Measurements from ENCODE around the gene LZTS2.
"Not testable (repeated sequence)": the region's sequence is repeated elsewhere in the genome, so short reads cannot be mapped to it uniquely, and the experiment has no call there.

The LZTS2 gene, protein sequence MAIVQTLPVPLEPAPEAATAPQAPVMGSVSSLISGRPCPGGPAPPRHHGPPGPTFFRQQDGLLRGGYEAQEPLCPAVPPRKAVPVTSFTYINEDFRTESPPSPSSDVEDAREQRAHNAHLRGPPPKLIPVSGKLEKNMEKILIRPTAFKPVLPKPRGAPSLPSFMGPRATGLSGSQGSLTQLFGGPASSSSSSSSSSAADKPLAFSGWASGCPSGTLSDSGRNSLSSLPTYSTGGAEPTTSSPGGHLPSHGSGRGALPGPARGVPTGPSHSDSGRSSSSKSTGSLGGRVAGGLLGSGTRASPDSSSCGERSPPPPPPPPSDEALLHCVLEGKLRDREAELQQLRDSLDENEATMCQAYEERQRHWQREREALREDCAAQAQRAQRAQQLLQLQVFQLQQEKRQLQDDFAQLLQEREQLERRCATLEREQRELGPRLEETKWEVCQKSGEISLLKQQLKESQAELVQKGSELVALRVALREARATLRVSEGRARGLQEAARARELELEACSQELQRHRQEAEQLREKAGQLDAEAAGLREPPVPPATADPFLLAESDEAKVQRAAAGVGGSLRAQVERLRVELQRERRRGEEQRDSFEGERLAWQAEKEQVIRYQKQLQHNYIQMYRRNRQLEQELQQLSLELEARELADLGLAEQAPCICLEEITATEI

DNA sequence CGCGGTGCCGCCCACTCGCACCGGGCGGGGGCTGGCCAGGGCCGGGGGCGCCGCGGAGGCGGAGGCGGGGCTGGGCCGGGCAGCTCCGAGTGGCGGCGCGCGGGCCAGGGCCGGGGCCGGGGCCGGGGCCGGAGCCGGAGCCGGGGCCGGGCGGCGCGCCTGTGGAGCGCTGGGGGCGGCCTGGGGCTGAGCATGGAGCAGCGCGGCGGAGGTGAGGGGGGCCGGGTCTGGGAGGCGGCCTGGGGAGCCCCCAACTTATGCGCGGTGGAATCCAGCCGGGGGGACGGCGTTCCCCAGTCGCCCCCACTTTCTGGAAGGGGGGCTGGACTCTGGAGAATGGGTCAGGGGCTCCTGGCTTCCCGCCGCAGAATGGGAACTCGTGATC, at the start of gene LZTS2:
LZTS2 (plus strand) TSS at position 67 of the 385 bp plus-strand sequence. CDS start 2,731 bp downstream, outside the sequence.
- DNase-seq: no peak

GRCh38 chr10:100960251-100960650, 39.4 kb upstream of the LZTS2 start:
- no peak for DNase-seq

- DNase-seq: no peak
Observed at GRCh38 chr10:100962351-100963080, 37.1 kb upstream of the LZTS2 start.

DNA sequence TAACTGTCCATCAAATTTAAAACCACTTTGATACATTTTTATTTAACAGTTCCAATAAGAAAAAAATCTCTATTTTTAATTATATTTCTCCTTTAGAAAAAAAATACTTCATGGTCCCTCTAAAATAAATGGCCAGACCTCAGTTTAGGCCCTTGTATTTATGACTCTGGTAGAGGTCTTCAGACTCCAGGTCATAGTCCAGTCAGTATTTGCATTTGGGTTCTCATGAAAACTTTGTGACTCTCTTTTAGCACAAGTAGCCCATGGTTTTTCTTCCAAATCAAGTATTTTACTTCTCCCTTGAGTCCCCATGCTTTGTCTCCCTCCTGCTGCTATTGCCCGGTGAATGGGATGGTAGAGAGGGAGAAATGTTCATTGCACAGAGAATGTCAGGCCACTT, 35.8 kb upstream of the LZTS2 start:
- no peak for DNase-seq

DNA sequence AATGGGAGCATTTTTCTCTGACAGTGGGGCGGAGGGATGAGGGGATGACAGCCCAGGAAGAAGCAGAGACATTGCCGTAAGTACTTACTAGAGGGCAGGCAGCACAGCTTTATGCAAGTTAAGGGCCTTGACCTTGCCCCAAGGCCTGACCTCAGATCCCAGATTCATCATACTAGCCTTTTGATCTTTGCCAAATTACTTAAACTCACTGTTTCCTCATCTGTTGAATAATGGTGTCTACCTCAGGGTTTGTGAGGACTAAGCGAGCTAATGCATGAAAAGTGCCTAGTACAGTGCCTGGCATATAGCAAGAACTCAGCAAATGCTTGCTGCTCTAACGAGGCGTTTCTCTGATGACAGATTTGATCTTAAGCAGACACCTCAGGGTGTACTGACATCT, 33.8 kb upstream of the LZTS2 start:
- no peak for DNase-seq

- DNase-seq: no peak
Observed at GRCh38 chr10:100966887-100967286, 32.7 kb upstream of the LZTS2 start.

DNA sequence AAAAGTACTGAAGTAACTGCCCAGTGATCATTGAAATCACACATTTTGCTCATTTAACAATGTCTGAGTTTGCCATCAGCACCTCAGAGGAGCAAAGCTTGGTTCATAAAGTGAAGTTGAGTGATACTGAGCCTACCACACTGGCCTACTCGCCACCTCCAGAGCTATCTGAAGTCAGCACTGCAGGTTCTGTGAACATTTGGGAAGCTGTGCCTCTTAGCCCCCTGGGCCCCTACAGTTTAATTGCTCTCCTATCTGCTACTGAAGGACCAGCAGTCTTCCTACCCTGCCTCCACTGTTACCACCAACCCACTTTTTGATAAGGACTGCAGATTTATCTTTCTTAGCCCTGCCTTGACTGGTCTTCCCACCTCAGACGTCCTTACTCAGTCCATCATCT, 32.3 kb upstream of the LZTS2 start:
- DNase-seq: no peak

DNA sequence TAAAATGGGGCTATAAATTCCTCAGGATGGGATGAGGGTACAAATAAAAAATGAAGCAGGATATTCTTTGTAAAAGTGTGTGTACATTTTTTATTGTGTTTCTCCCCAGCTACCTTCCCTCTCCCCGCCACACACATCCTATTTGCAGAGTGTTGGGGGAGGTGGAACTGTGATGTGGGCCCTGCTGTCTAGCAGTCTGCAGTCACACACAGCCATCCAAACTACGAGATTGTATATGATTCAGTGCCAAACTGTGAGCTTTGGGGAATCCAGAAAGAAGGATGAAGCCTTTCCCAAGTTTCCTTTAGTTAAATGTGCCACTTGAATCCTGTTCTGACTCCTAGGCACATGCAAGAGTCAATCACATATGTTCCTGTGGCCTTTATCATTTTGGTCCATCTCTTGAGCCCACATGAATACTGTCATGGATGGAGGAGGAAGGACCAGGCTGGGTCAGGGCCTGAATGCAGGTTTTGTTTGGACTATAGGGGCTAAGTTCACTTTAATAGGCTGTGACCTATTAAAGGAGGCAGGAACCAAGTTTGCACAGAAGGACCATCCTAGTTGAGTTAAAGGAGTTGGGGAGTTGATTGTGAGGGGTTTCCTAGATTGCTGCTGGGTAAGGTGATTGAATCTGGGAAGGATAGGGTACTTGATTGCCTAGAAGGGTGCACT, 31.4 kb upstream of the LZTS2 start:
- DNase-seq: no peak

- DNase-seq: no peak
Observed at GRCh38 chr10:100968863-100969186, 30.8 kb upstream of the LZTS2 start.

DNA sequence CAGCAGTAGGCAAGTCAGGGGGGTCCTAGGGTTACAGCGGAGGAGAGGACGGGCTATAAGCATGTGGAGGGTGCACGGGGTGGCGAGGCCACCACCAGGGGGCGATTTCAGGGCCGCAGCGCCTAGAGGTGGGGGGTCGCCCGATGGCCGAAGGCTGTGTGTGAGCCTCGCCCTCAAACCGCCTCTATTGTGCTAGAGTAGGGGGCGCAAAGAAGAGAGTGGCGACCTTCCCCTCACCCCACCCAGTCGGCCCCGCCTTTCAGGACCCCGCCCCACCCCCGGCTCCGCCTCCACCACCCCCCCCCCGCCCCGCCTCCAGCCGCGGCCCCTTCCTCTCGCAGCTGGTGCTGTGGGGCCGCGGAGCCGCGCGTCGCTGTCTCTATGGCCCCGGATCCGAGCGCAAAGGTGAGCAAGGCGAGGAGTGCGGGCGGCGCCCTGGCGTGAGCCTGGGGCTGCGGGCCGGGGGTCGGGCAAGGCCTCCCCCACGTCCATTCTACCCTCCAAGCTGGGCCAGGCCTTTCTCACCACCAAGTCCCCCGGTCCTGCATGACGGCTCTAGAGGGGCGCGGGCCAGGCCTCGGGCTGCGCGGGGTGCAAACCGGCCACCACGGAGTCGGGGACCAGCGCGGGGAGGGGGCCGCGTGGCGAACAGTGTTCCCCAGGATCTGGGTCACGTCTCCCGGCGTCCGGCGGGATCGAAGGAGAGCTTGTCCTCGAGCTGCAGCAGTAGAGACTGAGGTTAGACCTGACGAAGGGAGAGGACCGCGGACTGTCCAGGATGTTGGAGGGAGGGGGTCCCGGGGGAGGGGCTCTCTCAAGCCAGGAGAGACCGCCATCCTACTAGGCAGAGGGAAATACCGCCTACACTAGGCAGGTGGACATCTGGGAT, 30.2 kb upstream of the LZTS2 start, which contains the start of gene SEMA4G:
SEMA4G (plus strand) TSS at position 318 of the 889 bp plus-strand sequence. CDS start 3,409 bp downstream, outside the sequence.
- no peak for DNase-seq

DNA sequence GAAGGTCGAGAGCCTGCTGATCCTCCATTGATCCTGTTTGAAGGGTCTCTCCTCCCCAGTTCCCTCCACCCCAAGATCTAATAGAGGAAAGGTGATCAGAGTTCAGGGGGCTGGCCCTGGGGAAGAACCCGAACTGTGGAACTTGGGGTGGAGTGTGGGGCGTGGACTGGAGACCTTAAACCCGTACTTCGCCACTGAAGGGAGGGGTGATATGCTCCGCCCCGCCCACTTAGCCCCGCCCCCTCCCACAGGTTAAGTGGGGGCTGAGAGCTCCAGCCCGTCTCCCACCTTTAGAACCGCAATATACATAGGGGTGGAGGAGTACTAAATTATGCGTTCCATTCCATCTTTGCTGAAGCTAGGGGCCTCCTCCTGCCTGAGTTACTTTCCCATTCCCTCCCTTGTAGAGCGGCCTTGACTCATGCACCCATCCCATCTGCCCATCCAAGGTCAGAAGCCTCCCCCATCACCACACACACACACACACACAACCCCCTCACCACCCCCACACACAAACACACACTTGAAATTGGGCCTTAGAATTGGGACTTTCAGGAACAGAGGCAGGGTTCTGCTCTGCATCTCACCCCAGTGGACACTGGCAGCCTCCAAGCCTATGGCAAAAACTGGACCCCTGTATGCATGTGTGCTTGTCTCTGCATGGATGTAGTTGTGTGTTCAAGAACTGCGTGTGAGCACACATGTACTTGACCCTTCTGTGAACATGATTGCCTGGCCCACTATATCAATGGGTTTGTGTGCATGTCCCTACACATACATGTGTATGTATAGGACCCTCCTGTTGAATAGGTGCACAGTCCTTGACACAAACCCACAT, 29.3 kb upstream of the LZTS2 start:
- no peak for DNase-seq

- DNase-seq: no peak
Observed at GRCh38 chr10:100970914-100971811, 28.4 kb upstream of the LZTS2 start.

- DNase-seq: no peak
Observed at GRCh38 chr10:100972115-100972903, 27.3 kb upstream of the LZTS2 start.

DNA sequence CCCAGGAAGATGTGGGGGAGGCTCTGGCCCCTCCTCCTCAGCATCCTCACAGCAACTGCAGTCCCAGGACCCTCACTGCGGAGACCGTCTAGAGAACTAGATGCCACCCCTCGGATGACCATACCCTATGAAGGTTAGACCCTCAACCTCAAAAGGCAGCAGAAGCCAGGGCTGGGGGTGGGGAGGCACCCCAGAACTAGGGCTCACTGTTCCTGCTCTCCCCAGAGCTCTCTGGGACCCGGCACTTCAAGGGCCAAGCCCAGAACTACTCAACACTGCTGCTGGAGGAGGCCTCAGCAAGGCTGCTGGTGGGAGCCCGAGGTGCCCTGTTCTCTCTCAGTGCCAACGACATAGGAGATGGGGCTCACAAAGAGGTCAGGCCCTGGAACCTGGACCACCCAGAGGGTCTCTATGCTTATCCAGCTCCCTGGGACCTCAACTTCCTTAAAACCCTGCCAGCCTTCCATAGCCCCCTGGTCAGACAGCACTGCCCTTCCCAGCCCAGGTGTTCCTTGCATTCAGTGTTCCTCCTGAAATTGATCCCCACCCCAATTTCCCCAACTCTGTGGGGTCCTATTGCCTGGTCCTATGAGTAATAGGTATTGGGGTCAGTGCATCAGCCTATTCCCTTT, 26.6 kb upstream of the LZTS2 start:
- DNase-seq: no peak

GRCh38 chr10:100975397-100975796, 24.2 kb upstream of the LZTS2 start:
- DNase-seq: not testable (repeated sequence)

- no peak for DNase-seq
Observed at GRCh38 chr10:100976906-100977305, 22.7 kb upstream of the LZTS2 start.

GRCh38 chr10:100977436-100977835, 22.2 kb upstream of the LZTS2 start:
- DNase-seq: no peak

- DNase-seq: no peak
Observed at GRCh38 chr10:100978121-100978900, 21.3 kb upstream of the LZTS2 start.

Data from T1000 (cell line).